GM19351 (cell line): Measurements from ENCODE around the gene BCL2L15.

Experiments
- ATAC-seq: cut with Tn5 transposase; IDR thresholded peaks from one replicate; pipeline ENCODE4 v1.9.1; 2021; ENCODE audit warnings: mild to moderate bottlenecking, moderate library complexity; ENCODE audit not compliant: unreplicated experiment

The BCL2L15 gene

DNA sequence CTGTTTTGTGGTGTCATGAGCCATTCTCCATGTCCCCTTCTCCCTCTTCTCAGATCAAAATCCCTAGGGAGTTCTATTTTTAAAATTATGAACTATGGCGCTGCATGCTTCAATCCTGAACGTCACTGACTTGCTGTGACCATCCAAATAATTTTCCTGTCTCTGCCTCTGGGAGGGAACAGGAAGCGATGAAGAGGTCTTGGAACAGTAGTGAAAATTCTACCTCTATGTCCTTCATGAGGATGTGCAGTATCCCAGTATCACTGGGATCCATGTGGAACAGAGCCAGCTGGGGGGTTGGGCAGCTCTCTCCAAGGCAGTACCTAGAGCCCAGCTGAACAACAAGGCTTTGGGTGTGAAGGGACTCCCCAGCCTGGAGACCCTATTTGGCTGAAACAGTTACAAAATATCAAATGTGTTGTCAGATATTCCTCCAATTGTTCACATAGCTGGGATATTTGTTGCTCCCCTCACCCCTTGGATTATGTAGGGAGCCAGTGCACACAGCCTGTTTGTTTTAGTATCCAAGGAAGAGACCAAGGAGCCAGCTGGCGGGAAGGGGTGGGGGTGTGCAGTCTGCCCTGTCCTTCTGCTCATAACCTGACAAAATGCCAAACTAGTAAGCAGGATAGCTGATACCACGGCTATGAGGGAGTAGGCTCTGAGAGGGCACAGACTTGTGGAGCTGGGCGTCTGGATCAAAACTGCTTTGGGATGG, 25.4 kb upstream of the BCL2L15 start:
- no peak for ATAC-seq

DNA sequence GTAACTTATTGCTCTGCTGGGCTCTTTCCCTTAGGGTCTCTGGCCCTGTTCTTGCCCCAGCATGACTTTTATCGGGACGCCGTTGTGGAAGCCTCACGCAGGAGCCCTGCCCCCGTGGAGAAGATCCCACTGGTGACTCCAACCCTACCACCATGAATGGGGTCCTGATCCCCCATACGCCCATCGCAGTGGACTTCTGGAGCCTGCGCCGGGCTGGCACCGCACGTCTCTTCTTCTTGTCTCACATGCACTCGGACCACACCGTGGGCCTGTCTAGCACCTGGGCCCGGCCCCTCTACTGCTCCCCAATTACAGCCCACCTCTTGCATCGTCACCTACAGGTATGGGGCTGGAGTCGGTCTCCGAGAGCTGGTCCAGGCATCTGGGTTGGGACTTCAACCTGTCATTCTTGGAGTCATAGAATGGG, 18.1 kb upstream of the BCL2L15 start:
- ATAC-seq = no peak

DNA sequence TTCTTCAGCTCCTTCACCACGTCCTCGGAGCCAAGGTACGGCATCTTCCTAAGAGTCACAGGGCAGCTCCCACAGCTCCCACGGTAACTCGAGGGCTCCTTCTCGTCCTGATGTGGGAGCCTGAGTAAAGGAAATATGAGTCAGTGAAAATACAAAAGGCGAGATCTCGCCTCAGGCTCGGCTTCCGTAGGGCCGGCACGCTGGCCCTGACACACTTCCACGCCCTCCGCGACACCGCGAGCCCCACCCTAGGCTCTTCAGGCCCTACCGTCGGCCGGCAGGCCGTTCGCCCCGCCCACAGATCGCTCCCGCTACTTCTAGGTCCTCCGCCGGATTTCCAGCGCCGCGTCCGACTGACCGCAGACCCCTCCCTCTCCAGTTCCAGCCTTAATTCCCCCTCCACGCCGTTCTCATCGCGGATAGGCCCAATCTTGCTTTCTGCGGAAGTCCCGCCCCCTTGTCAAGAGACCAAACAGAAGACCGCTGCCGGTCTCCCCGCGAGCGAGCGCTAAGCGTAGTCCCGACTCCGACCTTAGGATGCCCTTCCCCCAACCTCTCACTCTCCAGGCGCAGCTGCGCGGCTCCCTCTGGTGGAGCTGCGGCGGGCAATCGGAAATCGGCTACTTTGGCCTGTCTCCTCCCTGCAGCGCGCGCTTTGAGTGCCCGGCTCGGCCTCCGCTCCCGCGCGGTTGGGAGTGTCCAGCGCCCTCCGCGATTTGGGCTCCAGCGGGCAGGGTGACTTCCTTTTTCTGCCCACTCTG, 17.5 kb upstream of the BCL2L15 start, which contains the start of the genes AP4B1 and DCLRE1B:
AP4B1 (minus strand) TSS at position 126 of the 761 bp plus-strand sequence; CDS start at position 44, 82 bp downstream.
DCLRE1B (plus strand) TSS at position 653 of the 761 bp plus-strand sequence. CDS start 261 bp downstream, outside the sequence.
- ATAC-seq = peak; percentile 86

DNA sequence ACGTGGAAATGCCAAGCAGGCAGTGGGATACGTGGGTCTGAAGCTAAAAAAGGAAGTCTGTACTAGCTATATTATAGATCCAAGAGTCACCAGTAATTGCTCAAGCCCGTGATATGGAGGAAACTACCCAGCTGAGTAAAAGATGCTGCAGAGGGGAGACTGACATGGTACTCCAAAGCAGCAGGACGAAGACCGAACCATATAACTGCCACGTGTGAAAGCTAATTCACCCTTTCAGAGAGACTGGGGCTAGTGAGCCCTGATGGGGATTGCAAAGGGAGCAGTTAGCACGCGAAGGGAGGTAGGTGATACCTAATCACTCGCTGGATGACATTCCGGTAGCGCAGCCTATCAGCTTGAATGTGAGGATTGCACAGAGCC, 16.9 kb upstream of the BCL2L15 start:
- ATAC-seq = peak; percentile 30

DNA sequence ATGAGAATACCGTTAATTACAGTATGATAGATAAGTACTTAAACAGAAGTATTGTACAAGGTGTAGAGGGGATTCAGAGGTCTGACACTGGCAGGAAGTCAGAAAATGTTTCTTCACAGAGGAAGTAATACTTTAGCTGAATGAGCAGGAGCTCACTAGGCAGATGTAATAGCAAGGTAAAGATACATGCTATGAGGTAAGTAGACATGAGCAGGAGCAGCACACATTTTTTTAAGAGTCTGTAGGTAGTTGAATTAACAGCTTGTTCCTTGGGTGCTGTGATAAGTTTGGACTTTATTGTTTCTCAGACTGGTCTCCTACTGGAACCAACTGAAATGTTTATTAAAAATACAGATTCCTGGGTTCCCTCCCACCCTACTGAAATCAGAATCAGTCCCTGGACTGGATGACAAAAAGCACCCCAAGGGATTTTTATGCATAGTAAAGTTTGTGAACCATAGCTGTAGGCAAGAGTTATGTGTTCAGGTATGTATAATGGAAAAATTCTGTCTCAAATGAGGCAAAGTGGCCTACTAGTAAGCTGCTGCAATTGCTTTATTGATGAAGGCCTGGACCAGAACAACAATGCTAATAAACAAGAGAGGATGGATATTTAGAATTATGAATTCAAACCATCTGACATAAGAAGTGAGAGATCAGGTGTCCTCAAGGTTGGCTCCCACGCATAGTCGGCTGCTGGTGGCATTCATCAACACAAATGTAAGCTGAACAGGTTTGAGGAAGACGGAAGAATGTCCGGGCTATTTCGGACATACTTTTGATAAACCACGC, 16.3 kb upstream of the BCL2L15 start:
- ATAC-seq = no peak

DNA sequence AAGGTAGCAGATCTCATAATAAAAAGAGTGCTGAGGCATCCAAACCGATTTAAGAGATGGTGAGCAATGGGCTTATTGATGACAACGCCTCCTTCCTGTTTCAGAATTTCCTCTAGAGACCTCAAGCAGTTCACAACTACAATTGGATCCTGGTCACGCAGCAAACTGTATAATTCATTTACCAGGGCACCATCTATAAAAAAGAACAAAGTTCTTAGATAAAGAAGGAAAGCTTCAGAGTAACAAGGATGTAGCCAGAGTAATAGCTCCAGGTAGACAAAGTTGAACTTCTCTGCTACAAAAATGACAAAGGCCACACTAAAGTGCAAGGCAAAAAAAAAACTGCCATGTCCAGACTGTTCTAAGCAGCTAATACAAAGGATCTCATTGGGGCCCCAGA, 13.8 kb upstream of the BCL2L15 start:
- ATAC-seq = no peak

DNA sequence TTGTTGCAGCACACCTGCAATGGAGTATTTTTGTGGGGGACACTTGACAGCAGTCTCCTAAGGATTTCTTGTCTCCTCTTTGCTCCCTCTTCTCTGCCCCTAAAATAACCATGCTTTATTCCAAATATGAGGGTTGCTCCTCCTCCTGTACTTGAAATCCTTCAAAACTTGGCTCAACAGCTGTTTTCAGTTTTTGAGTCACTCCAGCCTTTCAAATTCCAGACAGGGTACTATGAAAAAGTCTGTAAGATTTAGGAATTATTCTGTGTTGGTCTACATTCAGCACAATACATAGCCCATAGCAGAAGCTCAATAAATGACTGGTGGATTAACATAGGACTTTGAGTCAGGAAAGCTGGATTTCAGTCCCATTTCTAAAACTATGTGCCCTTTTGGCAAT, 11.7 kb upstream of the BCL2L15 start:
- ATAC-seq = no peak

DNA sequence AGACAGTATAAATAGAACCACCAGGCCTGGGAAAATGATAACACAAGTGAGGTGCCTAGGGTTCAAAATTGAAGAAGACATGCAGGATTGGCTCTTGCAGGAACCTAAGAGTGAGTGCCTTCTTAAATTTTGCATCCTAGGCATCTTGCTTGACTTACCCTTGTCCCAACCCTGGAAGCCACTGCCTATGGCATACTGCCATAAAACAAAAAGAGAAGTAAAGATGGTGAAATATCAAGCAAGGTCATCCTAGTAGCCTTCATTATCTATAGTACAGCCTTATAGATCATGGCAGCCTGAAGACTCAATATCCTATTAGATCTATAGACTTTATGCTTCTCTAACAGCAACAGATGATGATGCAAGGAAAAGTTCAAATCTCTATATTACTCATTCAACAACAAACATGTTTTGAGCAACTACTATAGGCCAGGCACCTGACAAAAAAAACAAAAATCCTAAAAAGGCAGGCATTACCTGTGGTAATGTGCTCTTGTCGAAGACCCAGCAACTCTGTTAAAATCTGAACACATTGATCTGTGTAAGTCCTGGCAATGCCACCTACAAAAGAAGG, 10.9 kb upstream of the BCL2L15 start:
- no peak for ATAC-seq

DNA sequence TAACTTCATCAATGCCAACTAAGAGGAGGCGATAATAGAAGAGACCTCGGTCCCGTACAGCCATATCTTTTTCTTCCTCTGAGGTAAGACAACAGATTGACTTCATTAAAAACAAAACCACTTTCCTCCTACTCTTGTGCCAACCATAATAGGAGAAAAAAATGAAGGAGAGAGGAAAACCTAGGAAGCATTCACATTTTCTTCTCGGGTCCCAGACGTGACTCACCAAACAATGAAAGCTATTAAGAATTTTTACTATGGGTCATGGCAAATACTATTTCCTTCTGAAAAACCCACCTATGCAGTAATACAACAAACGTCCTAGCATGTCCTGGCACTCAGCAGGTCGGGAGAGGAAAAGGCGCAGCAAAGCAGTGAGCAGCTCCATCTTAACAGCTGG, 8.6 kb upstream of the BCL2L15 start:
- no peak for ATAC-seq

DNA sequence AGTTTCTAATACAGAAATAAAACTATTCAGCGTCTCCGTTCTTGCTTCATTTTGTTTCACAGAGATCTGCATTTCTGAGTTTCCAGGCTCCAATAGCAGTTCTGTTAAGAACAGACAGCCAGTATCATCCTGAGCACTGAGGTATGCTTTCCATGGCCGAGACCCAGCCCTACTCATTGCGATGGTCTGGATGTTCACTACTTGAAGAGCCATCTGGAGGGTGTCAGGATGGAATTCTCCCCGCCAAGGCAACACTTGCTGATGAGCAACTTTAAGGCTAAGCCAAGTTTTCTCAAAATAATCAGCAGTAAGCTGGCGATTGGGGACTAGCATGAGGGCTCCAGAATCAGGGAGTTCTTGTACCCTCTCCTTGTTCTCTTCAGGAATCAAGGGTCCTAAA, 7.7 kb upstream of the BCL2L15 start:
- ATAC-seq = no peak

DNA sequence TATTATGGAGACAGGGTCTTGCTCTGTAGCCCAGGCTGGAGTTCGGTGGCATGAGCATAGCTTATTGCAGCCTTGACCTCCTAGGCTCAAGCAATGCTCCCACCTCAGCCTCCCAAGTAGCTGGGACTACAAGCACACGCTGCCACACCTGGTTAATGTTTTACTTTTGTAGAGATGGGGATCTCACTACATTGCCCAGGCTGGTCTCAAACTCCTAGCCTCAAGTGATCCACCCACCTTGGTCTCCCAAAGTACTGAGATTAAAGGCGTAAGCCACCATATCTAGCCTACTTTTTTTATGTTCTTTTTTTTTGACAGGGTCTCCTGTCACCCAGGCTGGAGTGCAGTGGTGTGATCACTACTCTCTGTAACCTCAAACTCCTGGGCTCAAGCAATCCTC, 5.9 kb upstream of the BCL2L15 start:
- ATAC-seq = no peak

DNA sequence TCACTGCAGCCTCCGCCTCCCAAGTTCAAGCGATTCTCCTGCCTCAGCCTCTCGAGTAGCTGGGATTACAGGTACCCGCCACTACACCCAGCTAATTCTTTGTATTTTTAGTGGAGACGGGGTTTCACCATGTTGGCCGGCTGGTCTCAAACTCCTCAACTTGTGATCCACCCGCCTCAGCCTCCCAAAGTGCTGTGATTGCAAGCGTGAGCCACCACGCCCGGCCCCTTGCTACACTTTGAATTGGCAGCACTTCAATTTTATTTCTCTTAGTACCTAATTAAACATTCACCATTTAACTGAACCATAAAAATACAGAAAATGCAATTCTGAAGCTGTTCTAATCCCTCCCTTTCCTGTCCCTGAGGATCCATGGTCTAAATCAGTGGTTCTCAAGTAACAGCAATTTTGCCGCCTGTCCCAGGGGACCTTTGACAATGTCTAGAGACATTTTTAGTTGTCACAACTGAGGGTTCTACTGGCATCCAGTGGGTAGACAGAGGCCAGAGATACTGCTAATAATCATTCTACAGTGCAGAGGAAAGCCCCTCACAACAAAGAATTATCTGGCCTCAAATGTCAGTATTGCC, 4.3 kb upstream of the BCL2L15 start:
- ATAC-seq = no peak

DNA sequence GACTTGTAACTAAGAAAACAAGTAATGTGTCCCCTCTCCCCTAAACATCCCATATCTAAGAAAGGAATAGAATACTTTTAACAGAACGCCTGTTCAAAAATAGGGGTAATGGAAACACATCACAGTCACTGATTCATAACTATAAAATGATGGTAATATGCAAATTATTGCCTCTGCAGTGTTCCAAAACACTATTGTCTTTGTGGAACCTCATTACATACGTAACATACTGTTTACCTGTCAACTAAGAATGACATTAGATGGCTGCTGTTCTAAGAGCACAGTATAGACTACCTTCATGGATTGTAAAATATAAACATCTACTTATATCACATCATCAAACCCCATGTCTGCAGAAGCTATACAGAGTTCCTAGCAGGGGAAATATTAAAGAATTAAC, 3.4 kb upstream of the BCL2L15 start:
- ATAC-seq = no peak

DNA sequence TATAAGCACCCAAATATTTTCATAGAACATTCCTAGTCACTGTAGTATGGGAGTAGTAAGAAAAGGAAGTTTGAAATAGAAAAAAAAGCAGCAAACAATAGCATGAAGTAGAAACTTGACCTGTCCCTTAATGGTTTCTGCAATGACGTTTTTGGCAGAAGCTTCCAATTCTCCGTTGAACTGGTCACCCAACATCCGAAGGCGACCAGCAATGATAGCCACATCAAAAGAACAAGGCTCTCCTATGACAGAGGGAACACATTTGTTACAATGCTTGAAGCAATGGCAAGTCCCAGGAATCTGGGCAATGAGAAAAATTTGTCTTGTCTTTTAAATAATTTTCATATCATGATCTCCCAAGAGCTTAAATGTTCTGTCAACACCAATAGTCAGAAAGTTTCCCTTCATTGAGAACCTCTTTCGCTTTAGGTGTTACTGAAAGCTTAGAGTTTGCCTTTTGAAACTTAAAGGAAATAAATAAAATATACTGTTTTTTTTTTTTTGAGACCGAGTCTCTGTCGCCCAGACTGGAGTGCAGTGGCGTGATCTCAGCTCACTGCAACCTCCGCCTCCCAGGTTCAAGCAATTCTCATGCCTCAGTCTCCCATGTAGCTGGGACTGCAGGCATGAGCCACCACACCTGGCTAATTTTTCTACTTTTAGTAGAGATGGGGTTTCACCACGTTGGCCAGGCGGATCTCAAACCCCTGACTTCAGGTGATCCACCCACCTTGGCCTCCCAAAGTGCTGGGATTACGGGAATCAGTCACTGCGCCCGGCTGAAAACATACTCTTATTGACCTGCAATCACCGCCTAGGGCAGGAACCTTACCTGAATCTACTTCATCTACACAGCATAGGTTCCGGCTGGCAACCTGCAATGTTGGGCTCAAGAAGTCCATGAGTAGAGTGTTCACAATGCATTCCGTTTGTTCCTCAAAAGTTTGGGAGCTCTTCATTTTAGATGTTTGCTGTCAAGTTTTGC, 672 bp downstream of the BCL2L15 start:
- no peak for ATAC-seq

DNA sequence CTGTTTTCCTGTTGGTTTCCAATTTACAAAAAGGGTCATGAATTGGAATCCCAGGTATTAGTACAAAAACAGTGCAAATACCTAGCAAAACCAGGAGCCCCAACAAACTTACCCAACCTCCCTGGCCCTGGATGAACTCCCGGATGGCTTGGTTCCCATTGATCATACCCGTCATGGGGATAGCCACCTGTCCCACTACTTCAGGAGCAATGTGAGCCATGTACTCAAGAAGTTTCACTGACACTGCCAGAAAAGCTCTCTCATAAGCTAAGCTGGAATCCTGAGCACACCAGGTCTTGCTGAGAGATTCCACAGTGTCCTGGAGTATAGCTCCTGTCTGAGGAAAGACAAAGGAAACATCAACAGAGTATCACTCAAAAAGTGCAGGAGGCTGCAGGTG, 5.7 kb downstream of the BCL2L15 start:
- no peak for ATAC-seq

DNA sequence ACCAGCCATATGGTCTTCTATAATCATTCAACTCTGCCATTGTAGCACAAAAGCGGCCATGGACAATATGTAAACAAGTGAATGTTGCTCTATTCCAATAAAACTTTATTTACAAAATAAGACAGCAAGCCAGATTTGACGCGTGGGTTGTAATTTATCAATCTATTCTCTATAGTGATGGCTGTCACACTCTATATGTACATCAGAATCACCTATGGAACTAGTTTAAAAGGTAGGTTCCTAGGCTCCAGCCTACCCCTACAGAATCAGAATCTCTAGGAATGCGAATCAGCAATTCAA, 7.7 kb downstream of the BCL2L15 start:
- ATAC-seq = no peak

DNA sequence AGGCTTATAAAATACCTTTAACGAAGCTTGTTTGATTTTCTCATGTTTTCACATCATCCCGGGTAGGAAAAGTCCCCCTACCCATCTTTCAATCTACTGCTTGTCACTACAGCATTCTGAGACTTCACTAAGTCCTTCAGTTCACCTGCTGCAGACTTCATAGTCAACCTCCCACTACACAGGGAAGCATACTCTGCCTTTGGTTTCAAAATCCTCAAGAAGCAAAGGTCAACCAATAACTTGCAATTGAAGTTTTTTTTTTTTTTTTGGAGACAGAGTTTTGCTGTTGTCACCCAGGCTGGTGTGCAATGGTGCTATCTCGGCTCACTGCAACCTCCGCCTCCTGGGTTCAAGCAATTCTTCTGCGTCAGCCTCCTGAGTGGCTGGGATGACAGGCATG, 11.2 kb downstream of the BCL2L15 start:
- no peak for ATAC-seq

DNA sequence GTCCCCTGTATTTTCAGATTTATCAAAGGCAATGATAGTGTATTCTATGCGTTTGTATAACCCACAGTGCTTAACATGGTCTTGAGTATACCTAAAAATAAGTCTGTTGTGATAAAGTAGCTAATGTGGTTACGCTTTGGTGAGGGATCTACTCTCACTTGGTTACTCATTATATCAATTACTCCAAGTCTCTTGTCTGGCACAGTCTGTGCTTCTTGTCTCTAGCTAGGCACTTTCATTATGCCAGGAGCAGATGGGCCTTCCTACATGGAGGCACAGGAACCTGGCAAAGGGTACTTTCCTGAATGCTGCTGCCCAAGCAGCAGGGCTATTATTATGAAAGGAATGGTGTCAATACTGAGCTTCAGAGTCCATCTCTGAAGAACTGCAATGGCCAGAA, 11.7 kb downstream of the BCL2L15 start:
- no peak for ATAC-seq

DNA sequence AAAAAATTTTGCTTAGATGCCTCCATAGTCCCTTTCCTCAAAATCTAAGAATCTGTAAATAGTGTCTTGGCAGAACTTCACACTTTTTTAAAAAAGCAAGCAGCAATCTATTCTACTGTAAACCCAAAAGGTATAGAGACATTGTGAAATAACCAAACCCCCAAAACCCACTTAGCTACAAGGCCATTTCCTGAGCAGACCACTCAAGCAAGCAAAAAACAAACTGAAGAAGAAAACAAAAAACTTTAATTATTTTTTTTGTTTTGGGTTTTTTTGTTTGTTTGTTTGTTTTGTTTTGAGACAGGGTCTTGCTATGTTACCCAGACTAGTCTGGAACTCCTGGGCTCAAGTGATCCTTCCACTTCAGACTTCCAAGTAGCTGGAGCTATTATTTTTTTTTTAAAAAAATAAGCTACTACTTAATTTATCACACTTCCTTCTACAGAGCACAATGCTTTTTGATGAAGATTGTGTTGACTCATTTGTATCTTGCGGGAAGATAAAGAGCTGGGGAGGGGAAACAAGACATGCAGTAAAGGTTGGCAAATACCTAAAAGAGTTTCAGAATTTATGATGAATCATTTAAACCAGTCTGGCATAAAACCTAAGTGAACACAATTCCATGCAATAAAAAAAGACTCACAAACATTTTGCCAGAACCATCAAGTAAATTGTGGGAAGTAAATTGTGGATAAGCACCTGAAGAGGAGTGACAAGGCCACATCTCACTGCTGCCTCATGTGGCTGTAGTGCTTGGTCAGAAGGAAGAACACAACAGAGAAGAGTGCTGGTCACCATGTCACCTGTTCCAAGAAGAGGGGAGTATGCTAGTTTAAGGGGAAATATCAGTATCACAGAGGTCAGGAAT, 13.1 kb downstream of the BCL2L15 start:
- ATAC-seq = peak; percentile 47
